SK-N-SH treated with all-trans-retinoic acid at 6 μM for 48 hours (cell line): ENCODE data around the gene TREML1.

Experiments used
- ATAC-seq: fragments of 200-7000 bp; cut with Tn5 transposase; 3 replicates; pipeline ENCODE4 v1.9.1; 2020; ENCODE audit warnings: mild to moderate bottlenecking, moderate library complexity
- ARNTL ChIP-seq: fragments of 450-650 bp; formaldehyde crosslinking; IDR thresholded peaks from 2 replicates; pipeline ENCODE4 v1.5.0; 2020; ENCODE audit warnings: low read depth, mild to moderate bottlenecking, moderate library complexity, borderline replicate concordance
- BACH2 ChIP-seq: fragments of 250-450 bp; sonication (Bioruptor Pico); IDR thresholded peaks from 2 replicates; pipeline ENCODE4 v1.9.0; 2021; ENCODE audit warnings: mild to moderate bottlenecking, borderline replicate concordance
- CSRNP3 ChIP-seq: fragments of 250-450 bp; sonication (Bioruptor Pico); IDR thresholded peaks from 2 replicates; pipeline ENCODE4 v1.5.1; 2021; ENCODE audit warnings: mild to moderate bottlenecking, moderate library complexity
- ESRRG ChIP-seq: fragments of 250-450 bp; sonication (Bioruptor Pico); IDR thresholded peaks from 2 replicates; pipeline ENCODE4 v1.6.1; 2021; ENCODE audit warnings: mild to moderate bottlenecking
- GLIS3 ChIP-seq: fragments of 250-450 bp; sonication (Bioruptor Pico); IDR thresholded peaks from 2 replicates; pipeline ENCODE4 v1.5.0; 2020; ENCODE audit warnings: mild to moderate bottlenecking, moderate library complexity
- ISL1 ChIP-seq: fragments of 250-450 bp; sonication (Bioruptor Pico); IDR thresholded peaks from 2 replicates; pipeline ENCODE4 v2.1.2; 2022; ENCODE audit warnings: mild to moderate bottlenecking, moderate library complexity
- OSR1 ChIP-seq: fragments of 250-450 bp; sonication (Bioruptor Pico); IDR thresholded peaks from 2 replicates; pipeline ENCODE4 v1.8.0; 2022; ENCODE audit warnings: moderate library complexity, mild to moderate bottlenecking, inconsistent platforms
- PPARA ChIP-seq: fragments of 250-450 bp; sonication (Bioruptor Pico); IDR thresholded peaks from 2 replicates; pipeline ENCODE4 v1.5.0; 2020; ENCODE audit warnings: mild to moderate bottlenecking, borderline replicate concordance
- RARB ChIP-seq: fragments of 250-450 bp; sonication (Bioruptor Pico); IDR thresholded peaks from 2 replicates; pipeline ENCODE4 v1.8.0; 2021; ENCODE audit warnings: mild to moderate bottlenecking, moderate library complexity
- SNAI2 ChIP-seq: fragments of 250-450 bp; sonication (Bioruptor Pico); IDR thresholded peaks from 2 replicates; pipeline ENCODE4 v1.5.0; 2020; ENCODE audit warnings: mild to moderate bottlenecking, moderate library complexity
- TCF4 ChIP-seq: fragments of 250-450 bp; sonication (Bioruptor Pico); IDR thresholded peaks from 2 replicates; pipeline ENCODE4 v1.8.0; 2021; ENCODE audit warnings: mild to moderate bottlenecking, moderate library complexity, borderline replicate concordance
- ZC3H10 ChIP-seq: fragments of 250-450 bp; sonication (Bioruptor Pico); IDR thresholded peaks from 2 replicates; pipeline ENCODE4 v1.5.1; 2021; ENCODE audit warnings: mild to moderate bottlenecking, moderate library complexity
- ZFP3 ChIP-seq: fragments of 250-450 bp; sonication (Bioruptor Pico); IDR thresholded peaks from 2 replicates; pipeline ENCODE4 v1.5.0; 2020; ENCODE audit warnings: mild to moderate bottlenecking, moderate library complexity
- ZNF565 ChIP-seq: fragments of 450-650 bp; formaldehyde crosslinking; conservative IDR thresholded peaks from 2 replicates; pipeline ENCODE4 v1.5.0; 2020; ENCODE audit warnings: low read depth, mild to moderate bottlenecking, moderate library complexity
- ZNF70 ChIP-seq: fragments of 450-650 bp; formaldehyde crosslinking; IDR thresholded peaks from 2 replicates; pipeline ENCODE4 v1.5.0; 2020; ENCODE audit warnings: mild to moderate bottlenecking, moderate library complexity
- ZNF8 ChIP-seq: fragments of 450-650 bp; formaldehyde crosslinking; IDR thresholded peaks from 2 replicates; pipeline ENCODE4 v1.5.0; 2020; ENCODE audit warnings: mild to moderate bottlenecking, moderate library complexity
- TF ChIP-seq, protein P1 (sequence below): fragments of 250-450 bp; sonication (Bioruptor Pico); IDR thresholded peaks from 2 replicates; pipeline ENCODE4 v1.5.0; 2020; ENCODE audit warnings: mild to moderate bottlenecking, moderate library complexity
- TF ChIP-seq, protein P2 (sequence below): fragments of 250-450 bp; sonication (Bioruptor Pico); IDR thresholded peaks from 2 replicates; pipeline ENCODE4 v1.5.1; 2020; ENCODE audit warnings: low read depth, mild to moderate bottlenecking, moderate library complexity
- TF ChIP-seq, protein P3 (sequence below): fragments of 250-450 bp; sonication (Bioruptor Pico); IDR thresholded peaks from 2 replicates; pipeline ENCODE4 v1.8.0; 2020; ENCODE audit warnings: mild to moderate bottlenecking, moderate library complexity, borderline replicate concordance

TREML1 gene

GRCh38 chr6:41164551-41165120 lies 10.5 kb upstream of the TREML1 start:
- TF ChIP-seq ARNTL (CRISPR knock-in tag) (no peak), ZFP3 (no peak), ZNF565 (CRISPR knock-in tag) (no peak), BACH2 (CRISPR knock-in tag) (no peak), CSRNP3 (CRISPR knock-in tag) (no peak), SNAI2 (CRISPR knock-in tag) (no peak), PPARA (CRISPR knock-in tag) (no peak), OSR1 (CRISPR knock-in tag) (no peak), ZC3H10 (CRISPR knock-in tag) (no peak), ZNF8 (no peak), TCF4 (CRISPR knock-in tag) (no peak), ZNF70 (CRISPR knock-in tag) (no peak), ISL1 (CRISPR knock-in tag) (no peak), GLIS3 (CRISPR knock-in tag) (no peak)
- TF ChIP-seq, protein P1, sequence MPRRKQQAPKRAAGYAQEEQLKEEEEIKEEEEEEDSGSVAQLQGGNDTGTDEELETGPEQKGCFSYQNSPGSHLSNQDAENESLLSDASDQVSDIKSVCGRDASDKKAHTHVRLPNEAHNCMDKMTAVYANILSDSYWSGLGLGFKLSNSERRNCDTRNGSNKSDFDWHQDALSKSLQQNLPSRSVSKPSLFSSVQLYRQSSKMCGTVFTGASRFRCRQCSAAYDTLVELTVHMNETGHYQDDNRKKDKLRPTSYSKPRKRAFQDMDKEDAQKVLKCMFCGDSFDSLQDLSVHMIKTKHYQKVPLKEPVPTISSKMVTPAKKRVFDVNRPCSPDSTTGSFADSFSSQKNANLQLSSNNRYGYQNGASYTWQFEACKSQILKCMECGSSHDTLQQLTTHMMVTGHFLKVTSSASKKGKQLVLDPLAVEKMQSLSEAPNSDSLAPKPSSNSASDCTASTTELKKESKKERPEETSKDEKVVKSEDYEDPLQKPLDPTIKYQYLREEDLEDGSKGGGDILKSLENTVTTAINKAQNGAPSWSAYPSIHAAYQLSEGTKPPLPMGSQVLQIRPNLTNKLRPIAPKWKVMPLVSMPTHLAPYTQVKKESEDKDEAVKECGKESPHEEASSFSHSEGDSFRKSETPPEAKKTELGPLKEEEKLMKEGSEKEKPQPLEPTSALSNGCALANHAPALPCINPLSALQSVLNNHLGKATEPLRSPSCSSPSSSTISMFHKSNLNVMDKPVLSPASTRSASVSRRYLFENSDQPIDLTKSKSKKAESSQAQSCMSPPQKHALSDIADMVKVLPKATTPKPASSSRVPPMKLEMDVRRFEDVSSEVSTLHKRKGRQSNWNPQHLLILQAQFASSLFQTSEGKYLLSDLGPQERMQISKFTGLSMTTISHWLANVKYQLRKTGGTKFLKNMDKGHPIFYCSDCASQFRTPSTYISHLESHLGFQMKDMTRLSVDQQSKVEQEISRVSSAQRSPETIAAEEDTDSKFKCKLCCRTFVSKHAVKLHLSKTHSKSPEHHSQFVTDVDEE (CRISPR knock-in tag), result no peak
- TF ChIP-seq, protein P2, sequence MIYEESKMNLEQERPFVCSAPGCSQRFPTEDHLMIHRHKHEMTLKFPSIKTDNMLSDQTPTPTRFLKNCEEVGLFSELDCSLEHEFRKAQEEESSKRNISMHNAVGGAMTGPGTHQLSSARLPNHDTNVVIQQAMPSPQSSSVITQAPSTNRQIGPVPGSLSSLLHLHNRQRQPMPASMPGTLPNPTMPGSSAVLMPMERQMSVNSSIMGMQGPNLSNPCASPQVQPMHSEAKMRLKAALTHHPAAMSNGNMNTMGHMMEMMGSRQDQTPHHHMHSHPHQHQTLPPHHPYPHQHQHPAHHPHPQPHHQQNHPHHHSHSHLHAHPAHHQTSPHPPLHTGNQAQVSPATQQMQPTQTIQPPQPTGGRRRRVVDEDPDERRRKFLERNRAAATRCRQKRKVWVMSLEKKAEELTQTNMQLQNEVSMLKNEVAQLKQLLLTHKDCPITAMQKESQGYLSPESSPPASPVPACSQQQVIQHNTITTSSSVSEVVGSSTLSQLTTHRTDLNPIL, result no peak
- TF ChIP-seq, protein P3, sequence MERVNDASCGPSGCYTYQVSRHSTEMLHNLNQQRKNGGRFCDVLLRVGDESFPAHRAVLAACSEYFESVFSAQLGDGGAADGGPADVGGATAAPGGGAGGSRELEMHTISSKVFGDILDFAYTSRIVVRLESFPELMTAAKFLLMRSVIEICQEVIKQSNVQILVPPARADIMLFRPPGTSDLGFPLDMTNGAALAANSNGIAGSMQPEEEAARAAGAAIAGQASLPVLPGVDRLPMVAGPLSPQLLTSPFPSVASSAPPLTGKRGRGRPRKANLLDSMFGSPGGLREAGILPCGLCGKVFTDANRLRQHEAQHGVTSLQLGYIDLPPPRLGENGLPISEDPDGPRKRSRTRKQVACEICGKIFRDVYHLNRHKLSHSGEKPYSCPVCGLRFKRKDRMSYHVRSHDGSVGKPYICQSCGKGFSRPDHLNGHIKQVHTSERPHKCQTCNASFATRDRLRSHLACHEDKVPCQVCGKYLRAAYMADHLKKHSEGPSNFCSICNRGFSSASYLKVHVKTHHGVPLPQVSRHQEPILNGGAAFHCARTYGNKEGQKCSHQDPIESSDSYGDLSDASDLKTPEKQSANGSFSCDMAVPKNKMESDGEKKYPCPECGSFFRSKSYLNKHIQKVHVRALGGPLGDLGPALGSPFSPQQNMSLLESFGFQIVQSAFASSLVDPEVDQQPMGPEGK, result no peak
- ATAC-seq, result no peak

GRCh38 chr6:41163419-41163717 lies 9.2 kb upstream of the TREML1 start:
- TF ChIP-seq ZNF565 (CRISPR knock-in tag) (no peak), ARNTL (CRISPR knock-in tag) (no peak), RARB (CRISPR knock-in tag) (no peak), TCF4 (CRISPR knock-in tag) (no peak), ESRRG (CRISPR knock-in tag) (no peak), PPARA (CRISPR knock-in tag) (no peak), ZC3H10 (CRISPR knock-in tag) (no peak), SNAI2 (CRISPR knock-in tag) (no peak)
- no peak for ATAC-seq

DNA sequence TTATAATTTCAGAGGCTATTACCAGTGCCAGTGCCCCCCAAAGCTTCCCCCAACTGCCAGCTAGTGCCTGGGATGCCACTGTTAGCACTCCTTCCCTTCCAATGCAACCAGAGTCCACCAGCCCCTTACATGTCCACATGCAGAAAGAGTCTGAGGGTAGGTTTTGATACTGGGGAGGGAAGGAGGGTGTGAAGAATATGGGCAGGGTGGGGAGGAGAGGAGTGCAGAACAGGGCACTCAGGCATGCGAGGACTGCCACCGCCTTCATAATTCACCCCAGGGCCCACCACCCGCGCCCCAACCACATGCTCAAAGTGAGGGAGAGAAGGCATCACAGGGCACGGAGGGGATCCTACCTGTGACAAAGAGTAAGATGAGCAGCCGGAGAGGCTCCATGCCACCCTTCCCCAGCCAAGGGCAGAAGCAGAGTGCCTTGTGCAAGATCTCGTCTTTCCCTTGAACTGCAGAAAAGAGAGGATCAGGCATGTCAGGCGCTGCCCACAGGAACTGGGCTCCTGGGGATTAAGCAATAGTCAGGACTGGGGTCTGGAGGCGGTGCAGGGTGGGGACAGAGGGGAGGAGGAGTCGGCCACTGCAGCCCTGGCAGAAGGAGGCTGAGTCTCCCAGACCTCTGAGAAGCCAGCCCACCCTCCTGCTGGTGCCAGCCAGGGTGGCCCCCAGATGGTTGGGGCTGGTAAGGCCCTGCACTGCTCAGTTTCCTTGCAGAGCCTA lies 8.7 kb upstream of the TREML1 start, which contains the start of gene TREM2:
Gene TREM2, minus strand, starts transcription at position 430 of the 732 bp plus-strand sequence. Its CDS starts 34 bp downstream, at position 396.
- no peak for ATAC-seq
- TF ChIP-seq ZNF565 (CRISPR knock-in tag), result no peak
- no peak for TF ChIP-seq ZNF8
- TF ChIP-seq TCF4 (CRISPR knock-in tag), result no peak
- TF ChIP-seq, protein P3, result no peak
- TF ChIP-seq CSRNP3 (CRISPR knock-in tag), result no peak
- no peak for TF ChIP-seq ARNTL (CRISPR knock-in tag)
- TF ChIP-seq, protein P2, result no peak
- no peak for TF ChIP-seq OSR1 (CRISPR knock-in tag)
- no peak for TF ChIP-seq ESRRG (CRISPR knock-in tag)
- TF ChIP-seq GLIS3 (CRISPR knock-in tag), result no peak
- no peak for TF ChIP-seq ZFP3
- TF ChIP-seq, protein P1 (CRISPR knock-in tag), result no peak
- TF ChIP-seq ZNF70 (CRISPR knock-in tag), result no peak
